ENCODE results near the gene KIAA1755.

DNA sequence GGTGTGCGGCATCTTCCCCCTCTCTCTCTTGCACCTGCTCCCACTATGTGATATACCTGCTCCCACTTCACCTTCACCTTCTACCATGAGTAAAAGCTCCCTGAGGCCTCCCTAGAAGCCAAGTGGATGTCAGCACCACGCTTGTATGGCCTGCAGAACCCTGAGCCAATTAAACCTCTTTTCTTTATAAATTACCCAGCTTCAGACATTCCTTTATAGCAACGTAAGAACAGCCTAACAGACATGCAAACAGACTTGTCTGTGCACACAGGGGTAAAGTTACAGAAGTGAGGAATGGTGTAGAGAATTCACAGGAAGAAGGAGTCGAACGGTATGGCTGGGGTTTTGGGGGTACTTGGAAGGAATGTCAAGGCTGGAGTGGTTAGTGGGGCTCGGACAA lies 80.7 kb downstream of the KIAA1755 start:
- TF ChIP-seq CTCF (IDR thresholded peaks at IDR 0.05) (no peak), POLR2A (IDR thresholded peaks at IDR 0.05) (no peak)

All from body of pancreas (tissue), 4 donors.